Nephron (organoid): Measurements from ENCODE around the gene EML2.
A peak's percentile ranks its signal among the peaks of the same experiment; 100 is the strongest.

ENCODE experiments used
- H3K27ac Mint-ChIP-seq, 3 experiments: 2 replicates each; pipeline ENCODE4 v1.8.0; 2020; ENCODE audit warnings: mixed read lengths in 3 of 3, mild to moderate bottlenecking in 2 of 3, moderate library complexity in 1 of 3
- H3K27me3 Mint-ChIP-seq: 2 replicates; pipeline ENCODE4 v1.8.0; 2021; ENCODE audit warnings: low read depth, mild to moderate bottlenecking, moderate library complexity, mixed read lengths
- H3K36me3 Mint-ChIP-seq: 2 replicates; pipeline ENCODE4 v1.8.0; 2020; ENCODE audit warnings: low read depth, mixed read lengths
- H3K4me1 Mint-ChIP-seq: 2 replicates; pipeline ENCODE4 v1.8.0; 2020; ENCODE audit warnings: mixed read lengths
- H3K4me3 Mint-ChIP-seq, 3 experiments: 2 replicates each; pipeline ENCODE4 v1.8.0; 2020; ENCODE audit warnings: mild to moderate bottlenecking in 3 of 3, mixed read lengths in 3 of 3, moderate library complexity in 2 of 3
- H3K9me3 Mint-ChIP-seq: 2 replicates; pipeline ENCODE4 v1.8.0; 2020; ENCODE audit warnings: mixed read lengths
- TF ChIP-seq, protein P1 (sequence below), 3 experiments: fragments of 200-600 bp; sonication (generic); IDR thresholded peaks; one replicate each; pipeline ENCODE4 v1.5.0; 2021; ENCODE audit warnings: antibody characterized with exemption in 3 of 3; ENCODE audit not compliant: unreplicated experiment in 3 of 3

EML2 gene

GRCh38 chr19:45657520-45658167, 18.4 kb upstream of the EML2 start:
- Mint-ChIP-seq H3K36me3 (no peaks in the 10 kb centered on the region), H3K27ac (no peak overlapping the region), H3K4me1 (no peaks in the 10 kb centered on the region), H3K9me3 (no peaks in the 10 kb centered on the region), H3K4me3 (no peak overlapping the region), H3K27me3 (peaks cover 35% of the 10 kb centered on the region)
- TF ChIP-seq, protein P1, sequence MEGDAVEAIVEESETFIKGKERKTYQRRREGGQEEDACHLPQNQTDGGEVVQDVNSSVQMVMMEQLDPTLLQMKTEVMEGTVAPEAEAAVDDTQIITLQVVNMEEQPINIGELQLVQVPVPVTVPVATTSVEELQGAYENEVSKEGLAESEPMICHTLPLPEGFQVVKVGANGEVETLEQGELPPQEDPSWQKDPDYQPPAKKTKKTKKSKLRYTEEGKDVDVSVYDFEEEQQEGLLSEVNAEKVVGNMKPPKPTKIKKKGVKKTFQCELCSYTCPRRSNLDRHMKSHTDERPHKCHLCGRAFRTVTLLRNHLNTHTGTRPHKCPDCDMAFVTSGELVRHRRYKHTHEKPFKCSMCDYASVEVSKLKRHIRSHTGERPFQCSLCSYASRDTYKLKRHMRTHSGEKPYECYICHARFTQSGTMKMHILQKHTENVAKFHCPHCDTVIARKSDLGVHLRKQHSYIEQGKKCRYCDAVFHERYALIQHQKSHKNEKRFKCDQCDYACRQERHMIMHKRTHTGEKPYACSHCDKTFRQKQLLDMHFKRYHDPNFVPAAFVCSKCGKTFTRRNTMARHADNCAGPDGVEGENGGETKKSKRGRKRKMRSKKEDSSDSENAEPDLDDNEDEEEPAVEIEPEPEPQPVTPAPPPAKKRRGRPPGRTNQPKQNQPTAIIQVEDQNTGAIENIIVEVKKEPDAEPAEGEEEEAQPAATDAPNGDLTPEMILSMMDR (IDR thresholded peaks at IDR 0.05; ENCODE audit: unreplicated experiment in 3 of 3), result no peak

GRCh38 chr19:45655073-45655472, 15.9 kb upstream of the EML2 start:
- H3K27ac Mint-ChIP-seq, result no peak overlapping the region
- H3K4me1 Mint-ChIP-seq, result no peaks in the 10 kb centered on the region
- H3K36me3 Mint-ChIP-seq, result no peaks in the 10 kb centered on the region
- H3K9me3 Mint-ChIP-seq, result no peaks in the 10 kb centered on the region
- H3K4me3 Mint-ChIP-seq, result no peak overlapping the region
- peaks cover 23% of the 10 kb centered on the region for H3K27me3 Mint-ChIP-seq
- TF ChIP-seq, protein P1 (IDR thresholded peaks at IDR 0.05; ENCODE audit: unreplicated experiment in 3 of 3), result no peak

GRCh38 chr19:45653634-45654033, 14.4 kb upstream of the EML2 start:
- Mint-ChIP-seq H3K4me3 (no peak overlapping the region), H3K36me3 (no peaks in the 10 kb centered on the region), H3K27me3 (peaks cover 11% of the 10 kb centered on the region), H3K27ac (no peak overlapping the region), H3K4me1 (no peaks in the 10 kb centered on the region), H3K9me3 (no peaks in the 10 kb centered on the region)
- TF ChIP-seq, protein P1 (IDR thresholded peaks at IDR 0.05; ENCODE audit: unreplicated experiment in 3 of 3), result no peak

DNA sequence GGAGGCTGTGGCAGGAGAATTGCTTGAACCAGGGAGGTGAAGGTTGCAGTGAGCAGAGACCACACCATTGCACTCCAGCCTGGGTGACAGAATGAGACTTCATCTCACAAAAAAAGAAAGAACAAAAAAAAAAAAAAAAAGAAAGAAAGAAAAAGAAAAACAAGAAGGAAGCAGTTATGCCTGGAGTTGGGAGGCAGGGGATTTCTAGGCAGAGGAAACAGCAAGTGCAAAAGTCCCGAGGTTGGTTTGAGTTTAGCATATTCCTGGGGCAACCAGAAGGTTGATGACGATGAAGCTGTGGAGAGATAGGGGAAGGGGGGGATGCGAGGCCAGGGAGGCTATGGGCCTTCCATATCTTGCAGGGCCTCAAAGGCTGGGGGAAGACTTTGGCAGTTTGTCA, 11.5 kb upstream of the EML2 start:
- no peaks in the 10 kb centered on the region for H3K9me3 Mint-ChIP-seq
- H3K27me3 Mint-ChIP-seq, result peaks cover 12% of the 10 kb centered on the region
- peaks cover 7% of the 10 kb centered on the region for H3K4me1 Mint-ChIP-seq
- TF ChIP-seq, protein P1 (IDR thresholded peaks at IDR 0.05; ENCODE audit: unreplicated experiment in 3 of 3), result no peak
- H3K36me3 Mint-ChIP-seq, result no peaks in the 10 kb centered on the region
- no peak overlapping the region for H3K27ac Mint-ChIP-seq
- no peak overlapping the region for H3K4me3 Mint-ChIP-seq

DNA sequence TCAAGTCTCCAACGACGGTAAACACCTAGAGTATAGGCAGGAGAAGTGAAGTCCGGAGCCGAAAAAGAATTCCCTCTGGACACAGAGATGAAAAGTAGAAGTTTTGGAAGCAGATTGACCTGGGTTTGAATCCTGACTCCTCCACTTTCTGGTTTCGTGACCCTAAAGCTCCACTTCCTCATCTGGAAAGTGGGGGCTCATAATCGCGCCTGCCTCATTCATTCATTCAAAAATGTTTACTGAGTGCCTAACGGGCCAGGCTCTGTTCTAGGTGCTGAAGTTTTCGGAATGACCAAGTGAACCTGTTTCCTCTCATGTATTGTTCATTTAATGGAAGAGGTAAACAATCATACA, 7.1 kb upstream of the EML2 start:
- peaks cover 18% of the 10 kb centered on the region for H3K4me1 Mint-ChIP-seq
- H3K36me3 Mint-ChIP-seq, result no peaks in the 10 kb centered on the region
- H3K9me3 Mint-ChIP-seq, result no peaks in the 10 kb centered on the region
- H3K27me3 Mint-ChIP-seq, result peaks cover 29% of the 10 kb centered on the region
- TF ChIP-seq, protein P1 (IDR thresholded peaks at IDR 0.05; ENCODE audit: unreplicated experiment in 3 of 3), result no peak
- H3K4me3 Mint-ChIP-seq, result peak overlapping the region; percentile 87 to 90 (median 88)
- H3K27ac Mint-ChIP-seq, result peak overlapping the region in 1 of 3 experiments; percentile 45

DNA sequence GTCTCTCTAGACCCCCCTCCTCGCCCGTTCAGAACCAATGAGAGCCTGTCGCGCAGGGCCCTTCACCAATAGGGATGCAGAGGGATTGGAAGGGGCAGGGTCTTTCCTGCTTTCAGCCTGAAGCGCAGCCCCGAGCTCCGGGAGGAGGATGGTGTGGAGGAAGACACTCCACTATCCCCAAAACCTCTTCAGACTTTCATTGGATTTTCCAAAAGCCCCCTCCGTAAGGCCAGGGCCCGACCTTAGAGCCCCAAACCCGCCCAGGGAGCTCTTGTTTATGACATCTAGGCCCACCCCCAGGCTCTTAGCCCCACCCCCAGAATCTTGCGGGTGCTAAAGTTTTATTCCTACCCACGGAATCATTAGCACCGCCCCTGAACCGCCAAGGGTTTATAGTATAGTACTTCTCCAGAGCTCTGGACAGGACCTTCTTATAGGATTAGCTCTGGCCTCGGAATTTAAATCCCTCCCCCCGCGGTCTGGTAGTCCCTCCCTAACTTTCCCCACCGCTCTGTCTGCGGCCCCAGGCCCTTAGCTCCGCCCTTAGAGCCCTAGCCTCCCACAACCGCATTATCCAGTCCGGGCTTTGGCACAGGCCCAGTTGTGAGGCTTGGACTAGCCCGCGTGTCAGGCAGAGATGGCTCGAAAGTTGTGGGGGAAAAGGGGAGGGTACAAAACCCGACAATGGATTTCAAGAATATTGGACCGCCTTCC, 6.6 kb upstream of the EML2 start:
- TF ChIP-seq, protein P1 (IDR thresholded peaks at IDR 0.05; ENCODE audit: unreplicated experiment in 3 of 3), result no peak
- H3K9me3 Mint-ChIP-seq, result no peaks in the 10 kb centered on the region
- H3K36me3 Mint-ChIP-seq, result no peaks in the 10 kb centered on the region
- H3K27ac Mint-ChIP-seq, result peak overlapping the region in 1 of 3 experiments; percentile 77
- H3K4me3 Mint-ChIP-seq, result peak overlapping the region; percentile 87 to 90 (median 88)
- peaks cover 35% of the 10 kb centered on the region for H3K27me3 Mint-ChIP-seq
- H3K4me1 Mint-ChIP-seq, result peaks cover 23% of the 10 kb centered on the region
